KMS-11 (cell line): Measurements from ENCODE around the gene INPP5D.

Source experiments
- H2AFZ ChIP-seq: fragments of 200-600 bp; sonication (generic); 2 replicates; pipeline ENCODE4 v1.6.1; 2016; ENCODE audit warnings: antibody characterized with exemption, mixed run types, low read depth
- H3K27ac ChIP-seq: fragments of 200-600 bp; sonication (generic); 2 replicates; pipeline ENCODE4 v1.6.1; 2016; ENCODE audit warnings: mild to moderate bottlenecking, mixed run types
- H3K27me3 ChIP-seq: fragments of 200-600 bp; sonication (generic); 2 replicates; pipeline ENCODE4 v1.6.1; 2017; ENCODE audit warnings: mild to moderate bottlenecking, low read depth, mixed run types, moderate library complexity; ENCODE audit not compliant: insufficient read depth
- H3K36me3 ChIP-seq: fragments of 200-600 bp; sonication (generic); 2 replicates; pipeline ENCODE4 v1.6.1; 2017; ENCODE audit warnings: mild to moderate bottlenecking, mixed run types; ENCODE audit not compliant: insufficient read depth
- H3K4me1 ChIP-seq: fragments of 200-600 bp; sonication (generic); 2 replicates; pipeline ENCODE4 v1.6.1; 2016; ENCODE audit warnings: mild to moderate bottlenecking, low read depth, mixed run types; ENCODE audit not compliant: poor library complexity, severe bottlenecking
- H3K4me2 ChIP-seq: fragments of 200-600 bp; sonication (generic); 2 replicates; pipeline ENCODE4 v1.7.0; 2016; ENCODE audit warnings: mild to moderate bottlenecking, mixed run types
- H3K4me3 ChIP-seq: fragments of 200-600 bp; sonication (generic); IDR thresholded peaks from 2 replicates; pipeline ENCODE4 v1.6.1; 2017; ENCODE audit warnings: low read depth, low read length, mixed read lengths; ENCODE audit not compliant: insufficient read depth
- H3K79me2 ChIP-seq: fragments of 200-600 bp; sonication (generic); 2 replicates; pipeline ENCODE4 v1.6.1; 2016; ENCODE audit warnings: low read depth, mixed run types; ENCODE audit not compliant: insufficient read depth
- H3K9ac ChIP-seq: fragments of 200-600 bp; sonication (generic); 2 replicates; pipeline ENCODE4 v1.6.1; 2016; ENCODE audit warnings: mild to moderate bottlenecking, mixed run types
- H4K20me1 ChIP-seq: fragments of 200-600 bp; sonication (generic); 2 replicates; pipeline ENCODE4 v1.6.1; 2016; ENCODE audit warnings: mild to moderate bottlenecking, mixed run types; ENCODE audit not compliant: insufficient read depth
- TF ChIP-seq, protein P1 (sequence below): fragments of 200-600 bp; sonication (generic); conservative IDR thresholded peaks from 2 replicates; pipeline ENCODE4 v1.6.1; 2017; ENCODE audit warnings: low read depth, mild to moderate bottlenecking, antibody characterized with exemption, low read length, moderate library complexity, mixed read lengths

Gene INPP5D

DNA sequence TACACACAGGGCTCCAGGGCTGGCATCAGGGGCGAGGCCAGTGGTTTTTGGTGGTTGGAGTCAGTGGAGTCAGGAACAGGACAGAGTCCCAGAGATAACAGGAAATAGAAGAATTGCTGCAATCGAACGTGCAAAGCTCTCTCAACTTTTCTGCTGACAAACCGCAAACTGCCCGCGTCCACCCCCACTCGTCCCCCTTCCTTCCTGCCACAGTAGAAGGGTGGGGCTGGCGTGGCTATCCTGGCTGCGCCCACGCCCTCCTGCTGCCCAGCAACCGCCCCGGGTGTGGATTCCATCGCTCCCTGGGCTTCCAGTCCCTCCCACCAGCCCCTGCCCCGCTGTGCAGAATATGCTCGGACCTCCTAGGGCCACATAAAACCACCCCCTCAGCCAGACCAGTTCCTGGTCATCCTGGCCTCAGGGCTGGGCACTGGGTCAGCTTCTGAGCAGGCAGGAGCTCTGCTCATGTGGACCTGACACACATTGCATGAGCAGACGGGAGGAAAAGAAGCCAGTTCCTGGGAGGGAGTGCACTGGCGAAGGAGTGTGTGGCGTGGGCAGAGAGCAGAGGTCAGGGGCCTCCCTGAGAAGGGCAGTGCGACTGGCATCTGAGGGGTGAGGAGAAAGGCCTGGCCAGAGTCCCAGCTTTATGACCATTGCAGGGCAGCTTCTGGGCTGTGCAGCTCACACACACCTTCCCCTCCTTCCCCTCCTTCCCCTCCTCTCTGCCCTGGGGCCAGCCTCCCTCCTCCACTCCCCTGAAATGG, 105.9 kb downstream of the INPP5D start:
- Histone ChIP-seq H3K9ac (no peak overlapping the region), H3K4me1 (no peaks in the 10 kb centered on the region), H4K20me1 (no peaks in the 10 kb centered on the region), H3K27me3 (no peaks in the 10 kb centered on the region), H3K4me2 (no peak overlapping the region), H3K36me3 (no peaks in the 10 kb centered on the region), H3K4me3 (no peak overlapping the region), H2AFZ (no peak overlapping the region), H3K27ac (no peak overlapping the region), H3K79me2 (no peaks in the 10 kb centered on the region)
- TF ChIP-seq, protein P1, sequence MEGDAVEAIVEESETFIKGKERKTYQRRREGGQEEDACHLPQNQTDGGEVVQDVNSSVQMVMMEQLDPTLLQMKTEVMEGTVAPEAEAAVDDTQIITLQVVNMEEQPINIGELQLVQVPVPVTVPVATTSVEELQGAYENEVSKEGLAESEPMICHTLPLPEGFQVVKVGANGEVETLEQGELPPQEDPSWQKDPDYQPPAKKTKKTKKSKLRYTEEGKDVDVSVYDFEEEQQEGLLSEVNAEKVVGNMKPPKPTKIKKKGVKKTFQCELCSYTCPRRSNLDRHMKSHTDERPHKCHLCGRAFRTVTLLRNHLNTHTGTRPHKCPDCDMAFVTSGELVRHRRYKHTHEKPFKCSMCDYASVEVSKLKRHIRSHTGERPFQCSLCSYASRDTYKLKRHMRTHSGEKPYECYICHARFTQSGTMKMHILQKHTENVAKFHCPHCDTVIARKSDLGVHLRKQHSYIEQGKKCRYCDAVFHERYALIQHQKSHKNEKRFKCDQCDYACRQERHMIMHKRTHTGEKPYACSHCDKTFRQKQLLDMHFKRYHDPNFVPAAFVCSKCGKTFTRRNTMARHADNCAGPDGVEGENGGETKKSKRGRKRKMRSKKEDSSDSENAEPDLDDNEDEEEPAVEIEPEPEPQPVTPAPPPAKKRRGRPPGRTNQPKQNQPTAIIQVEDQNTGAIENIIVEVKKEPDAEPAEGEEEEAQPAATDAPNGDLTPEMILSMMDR: no peak

DNA sequence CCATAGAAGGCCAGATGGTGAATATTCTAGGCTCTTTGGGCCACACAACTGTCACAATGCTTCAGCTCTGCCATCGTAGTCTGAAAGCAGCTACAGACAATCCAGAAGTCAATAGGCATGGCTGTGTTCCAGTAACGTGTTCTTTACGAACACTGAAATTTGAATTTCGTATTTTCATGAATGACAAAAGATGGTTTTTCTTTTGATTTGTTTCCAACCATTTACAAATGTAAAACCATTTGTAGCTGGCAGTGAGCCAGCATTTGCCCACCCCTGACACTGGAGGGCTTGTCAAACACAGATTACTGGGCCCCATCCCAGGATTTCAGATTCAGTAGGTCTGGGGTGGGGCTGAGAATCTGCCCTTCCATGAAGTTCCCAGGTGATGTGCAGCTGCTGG, 108.3 kb downstream of the INPP5D start:
- Histone ChIP-seq H3K4me3 (no peak overlapping the region), H3K4me2 (no peak overlapping the region), H3K4me1 (no peaks in the 10 kb centered on the region), H3K36me3 (no peaks in the 10 kb centered on the region), H3K9ac (no peak overlapping the region), H3K27ac (no peak overlapping the region), H4K20me1 (no peaks in the 10 kb centered on the region), H3K27me3 (no peaks in the 10 kb centered on the region), H2AFZ (no peak overlapping the region), H3K79me2 (no peaks in the 10 kb centered on the region)
- TF ChIP-seq, protein P1: no peak

DNA sequence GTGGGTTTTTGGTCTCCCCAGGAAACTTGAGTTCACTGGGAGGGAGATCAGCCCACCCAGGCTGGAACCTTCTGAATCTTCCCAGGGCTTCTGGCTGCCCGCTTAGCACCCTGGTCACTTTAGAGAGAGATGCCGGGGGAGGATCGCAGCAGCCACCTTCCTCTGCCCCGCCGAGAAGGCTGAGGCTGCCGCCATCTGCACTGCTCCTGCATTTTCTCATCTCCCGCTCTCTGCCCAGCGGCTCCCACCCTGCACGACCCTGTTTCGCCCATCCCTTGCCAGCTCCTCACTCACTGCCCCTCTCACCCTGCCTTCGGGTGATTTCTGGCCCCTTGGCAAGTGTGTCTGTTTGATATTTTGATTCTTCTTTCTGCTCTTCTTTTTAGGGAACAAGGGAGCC, 108.8 kb downstream of the INPP5D start:
- no peaks in the 10 kb centered on the region for H3K36me3 ChIP-seq
- H3K4me1 ChIP-seq: no peaks in the 10 kb centered on the region
- H4K20me1 ChIP-seq: no peaks in the 10 kb centered on the region
- H3K4me2 ChIP-seq: no peak overlapping the region
- no peak overlapping the region for H3K4me3 ChIP-seq
- no peaks in the 10 kb centered on the region for H3K27me3 ChIP-seq
- H3K27ac ChIP-seq: no peak overlapping the region
- no peak overlapping the region for H2AFZ ChIP-seq
- H3K79me2 ChIP-seq: no peaks in the 10 kb centered on the region
- TF ChIP-seq, protein P1: no peak
- H3K9ac ChIP-seq: no peak overlapping the region

DNA sequence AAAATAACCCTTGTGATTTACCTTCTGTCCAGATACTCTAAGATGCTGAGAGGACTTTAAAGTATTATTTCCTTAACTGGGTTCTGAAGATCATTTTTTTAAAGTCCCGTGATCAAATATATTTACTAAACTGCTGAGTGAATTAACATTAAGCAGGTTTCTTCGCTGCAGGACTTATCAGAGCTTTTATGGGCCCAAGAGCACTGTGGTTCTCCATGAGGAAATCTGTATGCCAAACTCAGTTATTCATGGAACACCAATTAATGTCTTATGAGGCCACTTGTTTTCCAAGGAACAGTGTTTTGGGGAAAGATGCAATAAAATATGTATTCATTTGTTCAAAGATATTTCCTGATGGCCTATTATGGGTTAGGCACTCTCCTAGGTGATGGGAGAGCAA, 111.2 kb downstream of the INPP5D start:
- TF ChIP-seq, protein P1: no peak
- H3K79me2 ChIP-seq: no peaks in the 10 kb centered on the region
- H3K4me1 ChIP-seq: no peaks in the 10 kb centered on the region
- H4K20me1 ChIP-seq: no peaks in the 10 kb centered on the region
- H3K27me3 ChIP-seq: no peaks in the 10 kb centered on the region
- H3K4me3 ChIP-seq: no peak overlapping the region
- H3K4me2 ChIP-seq: no peak overlapping the region
- H3K9ac ChIP-seq: no peak overlapping the region
- H3K27ac ChIP-seq: no peak overlapping the region
- no peak overlapping the region for H2AFZ ChIP-seq
- no peaks in the 10 kb centered on the region for H3K36me3 ChIP-seq
